ENCODE data around the gene PHKA2.
A peak's percentile ranks its signal among the peaks of the same experiment; 100 is the strongest.

The PHKA2 gene

DNA sequence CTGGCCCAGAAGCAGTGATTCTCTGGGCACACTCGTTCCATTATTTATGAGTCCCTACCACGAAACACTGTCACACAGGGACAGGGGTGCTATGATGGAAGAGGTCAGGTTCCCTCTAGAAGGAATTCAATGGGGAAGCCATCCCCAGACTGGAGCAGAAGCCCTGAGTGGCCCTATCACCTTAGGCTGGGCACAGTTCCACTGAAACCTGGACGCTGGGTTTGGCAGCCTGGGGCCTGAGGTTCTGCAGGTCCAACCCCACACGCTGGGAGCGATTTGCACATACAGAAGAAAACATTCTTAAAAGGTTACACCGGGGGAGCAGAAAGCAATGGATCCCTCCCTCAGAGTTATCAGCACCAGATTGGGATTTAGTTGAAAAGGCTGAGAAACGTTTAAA, 63.3 kb downstream of the PHKA2 start:
- no peak for DNase-seq

DNA sequence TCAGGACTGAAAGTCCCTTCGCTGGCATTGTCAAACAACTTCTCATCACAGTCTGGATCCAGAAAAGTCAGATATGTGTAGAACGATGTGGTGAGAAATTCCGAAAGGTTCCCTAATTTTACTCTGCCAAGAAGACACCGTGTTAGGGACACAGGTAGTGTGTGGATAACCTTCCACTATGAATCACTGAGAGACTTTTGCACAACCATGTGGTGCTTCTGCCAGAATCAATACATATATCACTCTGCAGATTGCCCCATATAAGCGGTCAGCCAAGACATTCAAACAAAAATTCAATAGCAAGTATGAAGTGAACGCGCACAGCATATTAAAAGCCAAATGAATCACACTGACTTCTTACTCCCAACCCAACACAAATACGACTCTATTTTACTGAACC, 63.8 kb downstream of the PHKA2 start:
- DNase-seq, result no peak

DNA sequence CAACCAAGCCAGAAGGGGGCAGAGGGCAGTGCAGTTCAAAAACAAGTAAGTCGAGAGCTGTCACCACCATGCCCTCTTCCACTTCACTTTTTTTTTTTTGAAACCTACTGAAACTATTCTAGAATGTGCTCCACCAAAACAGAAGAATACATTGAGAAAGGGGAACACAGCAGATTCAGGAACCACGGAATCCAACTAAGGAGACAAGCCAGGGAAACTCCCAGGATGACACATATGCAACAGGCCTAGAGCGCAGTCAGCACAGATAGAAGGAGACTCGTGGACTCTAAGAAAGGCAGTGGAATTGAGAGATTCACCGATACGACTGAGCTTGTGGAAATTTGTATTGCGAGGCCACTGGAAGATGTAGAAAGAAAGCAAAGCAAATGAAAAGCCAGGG, 66.1 kb downstream of the PHKA2 start:
- no peak for DNase-seq

DNA sequence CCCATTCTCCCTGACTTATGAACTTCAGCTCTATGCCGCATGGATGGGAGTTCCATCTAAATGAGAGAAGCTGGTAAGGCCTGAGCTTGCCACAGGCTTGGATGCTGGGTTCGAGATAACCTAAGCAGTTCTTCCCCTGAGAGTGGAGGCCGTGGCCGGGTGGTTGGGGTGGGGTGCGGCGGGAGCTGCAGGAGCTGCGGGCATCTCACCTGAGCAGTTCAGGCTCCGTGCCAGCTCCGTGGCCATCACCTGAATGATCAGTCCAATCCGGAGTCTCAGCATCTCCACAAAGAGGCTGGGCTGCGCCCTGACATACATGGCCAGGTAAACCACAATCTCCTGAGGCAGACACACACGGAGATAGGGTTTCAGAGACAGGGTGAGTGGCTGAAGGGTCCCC, 77.6 kb downstream of the PHKA2 start:
- no peak for DNase-seq

DNA sequence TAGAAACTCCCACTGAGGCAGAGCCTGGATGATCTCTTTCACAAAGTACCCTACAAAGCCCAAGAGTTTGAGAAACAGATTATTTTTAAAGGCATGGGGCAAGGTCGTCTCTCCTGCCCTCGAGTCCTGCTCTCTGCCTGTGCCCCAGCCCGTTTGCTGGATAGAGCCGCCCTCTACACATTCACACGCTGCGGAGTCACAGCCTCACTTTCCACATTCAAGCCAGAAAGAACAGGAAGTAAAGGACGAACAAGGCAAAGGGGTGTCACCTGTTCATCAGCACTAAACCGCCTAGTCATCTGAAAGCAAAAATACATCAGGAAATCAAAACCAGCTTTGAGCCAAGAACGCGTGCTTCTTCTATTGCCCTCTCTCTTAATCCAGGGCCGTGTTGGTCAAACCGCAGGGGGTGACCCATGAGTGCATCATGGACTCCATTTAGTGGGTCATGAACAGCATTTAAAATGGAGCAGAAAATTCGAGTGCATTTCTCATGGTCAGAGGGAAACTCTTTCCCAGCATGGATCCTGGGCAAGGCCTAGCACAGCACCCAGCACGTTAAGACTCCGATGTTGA, 83.4 kb downstream of the PHKA2 start:
- DNase-seq, result no peak

DNA sequence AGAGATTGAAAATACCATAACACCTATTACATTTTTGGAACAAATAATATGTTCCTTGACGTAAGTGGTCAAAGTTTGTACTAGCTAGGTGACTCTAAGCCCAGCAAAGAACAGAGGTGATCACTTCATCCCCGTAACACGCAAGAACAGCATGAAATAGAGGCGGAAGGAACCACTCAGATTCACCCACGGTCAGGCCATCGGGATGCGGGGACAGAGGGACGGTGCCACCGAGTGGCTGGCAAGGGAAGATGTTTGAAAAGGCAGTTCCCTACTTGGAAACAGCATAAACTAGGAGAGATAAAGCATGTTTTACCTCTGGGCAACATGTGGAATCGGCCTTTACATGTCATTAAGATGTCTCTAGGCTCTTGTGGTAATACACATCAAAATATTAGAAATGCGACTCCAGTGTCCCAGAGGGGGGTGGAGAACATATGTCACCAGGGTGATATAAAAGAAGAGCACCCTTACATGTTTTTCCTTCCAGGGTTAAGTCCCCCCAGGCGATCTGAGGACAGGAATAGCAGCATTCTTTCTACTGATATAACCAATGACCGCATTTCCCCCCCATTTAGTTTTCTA, 84.0 kb downstream of the PHKA2 start:
- peak; percentile 0 for DNase-seq

DNA sequence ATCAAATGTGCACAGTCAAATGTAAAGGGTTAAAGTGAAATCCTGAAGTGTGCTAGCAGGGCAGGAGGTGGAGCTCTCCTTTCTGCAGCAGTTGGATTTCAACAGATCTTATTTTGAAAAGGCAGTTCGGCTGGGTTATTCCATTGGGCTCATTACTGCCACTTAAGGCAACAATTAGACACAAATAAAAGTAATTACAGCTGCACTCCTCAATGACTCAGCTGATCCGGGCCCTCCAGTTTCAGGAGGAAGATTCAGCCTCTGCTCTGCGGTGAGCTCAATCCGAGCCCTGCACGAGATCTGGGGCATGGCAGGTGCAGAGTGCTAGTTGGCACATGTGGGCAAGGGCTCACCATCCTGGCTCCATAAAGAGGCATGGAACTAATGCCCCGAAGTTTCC, 85.4 kb downstream of the PHKA2 start:
- DNase-seq, result no peak

DNA sequence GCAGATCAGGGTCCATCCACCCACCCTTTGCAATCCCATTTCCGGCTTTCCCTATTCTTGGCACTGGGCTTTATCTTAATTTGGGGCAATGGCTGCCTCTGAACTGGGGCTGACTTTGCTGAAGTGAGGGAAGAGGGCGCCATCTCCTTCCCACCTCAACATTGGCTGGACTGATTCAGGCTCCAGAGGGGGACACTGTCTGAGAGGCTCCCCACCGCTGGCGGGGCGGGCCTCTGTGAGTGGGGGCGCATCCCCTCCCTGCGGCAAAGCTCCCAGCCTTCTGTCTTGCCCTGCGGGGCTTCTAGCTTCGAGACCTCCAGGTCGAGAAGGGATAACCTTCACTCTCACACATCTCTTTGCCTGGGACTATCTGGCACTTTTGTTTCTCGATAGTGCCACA, 85.8 kb downstream of the PHKA2 start:
- DNase-seq, result no peak

DNA sequence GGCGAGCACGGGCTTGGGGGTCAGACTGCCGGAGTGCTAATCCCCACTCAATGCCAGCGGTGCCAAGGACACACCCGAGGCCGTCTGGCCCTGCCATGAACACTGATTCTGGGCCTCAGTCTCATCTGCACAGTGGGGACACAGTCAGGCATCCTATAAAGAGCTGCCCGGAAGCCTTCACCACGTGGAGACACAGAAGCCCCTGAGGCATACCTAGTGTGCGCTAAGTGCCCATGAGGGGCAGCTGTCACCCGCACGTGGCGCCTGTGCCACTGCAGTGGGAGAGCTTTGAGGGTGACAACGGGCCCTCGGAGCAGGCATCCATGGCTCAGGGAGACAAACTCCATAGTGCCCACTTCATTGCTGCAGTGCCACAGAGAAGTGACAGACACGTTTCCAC, 86.3 kb downstream of the PHKA2 start:
- DNase-seq, result no peak

DNA sequence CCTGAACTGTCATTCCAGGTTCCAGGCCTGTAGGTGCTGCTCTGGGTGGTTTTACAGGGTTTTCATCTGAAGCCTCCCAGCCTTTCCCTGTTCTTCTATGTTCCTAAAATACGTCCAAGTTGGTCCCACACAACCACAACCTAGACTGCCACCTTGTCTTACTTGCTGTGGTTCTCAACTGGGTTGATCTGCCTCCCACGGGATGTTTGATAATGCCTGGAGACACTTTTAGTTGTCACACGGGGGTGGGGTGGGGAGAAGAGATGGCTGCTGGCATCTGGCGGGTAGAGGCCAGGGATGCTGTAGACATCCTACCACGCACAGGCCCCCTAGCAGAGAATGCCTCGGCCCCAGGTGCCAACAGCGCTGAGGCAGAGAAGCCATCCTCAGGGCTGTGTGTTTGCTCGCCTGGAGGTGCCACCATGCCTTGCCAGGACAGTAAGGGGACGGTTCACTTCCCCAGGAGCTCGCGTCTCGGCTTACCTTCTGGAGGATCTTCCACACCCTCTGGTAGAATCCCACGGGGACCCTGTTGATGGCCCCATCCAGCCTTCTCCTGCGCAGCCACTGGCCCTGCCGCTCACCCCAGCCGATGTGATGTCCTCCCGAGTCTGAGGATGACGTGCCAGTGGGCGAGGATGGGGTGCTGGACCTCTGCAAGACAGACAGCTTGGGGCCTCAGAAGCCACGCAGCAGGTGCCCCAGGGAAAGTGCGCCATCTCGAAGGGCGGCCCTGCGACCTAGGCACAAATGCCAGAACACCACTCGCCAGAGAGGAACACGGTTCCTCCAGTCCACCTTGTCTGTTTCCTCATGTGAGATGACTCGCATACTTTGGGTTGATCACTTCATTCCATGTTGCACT, 87.0 kb downstream of the PHKA2 start:
- DNase-seq, result no peak

DNA sequence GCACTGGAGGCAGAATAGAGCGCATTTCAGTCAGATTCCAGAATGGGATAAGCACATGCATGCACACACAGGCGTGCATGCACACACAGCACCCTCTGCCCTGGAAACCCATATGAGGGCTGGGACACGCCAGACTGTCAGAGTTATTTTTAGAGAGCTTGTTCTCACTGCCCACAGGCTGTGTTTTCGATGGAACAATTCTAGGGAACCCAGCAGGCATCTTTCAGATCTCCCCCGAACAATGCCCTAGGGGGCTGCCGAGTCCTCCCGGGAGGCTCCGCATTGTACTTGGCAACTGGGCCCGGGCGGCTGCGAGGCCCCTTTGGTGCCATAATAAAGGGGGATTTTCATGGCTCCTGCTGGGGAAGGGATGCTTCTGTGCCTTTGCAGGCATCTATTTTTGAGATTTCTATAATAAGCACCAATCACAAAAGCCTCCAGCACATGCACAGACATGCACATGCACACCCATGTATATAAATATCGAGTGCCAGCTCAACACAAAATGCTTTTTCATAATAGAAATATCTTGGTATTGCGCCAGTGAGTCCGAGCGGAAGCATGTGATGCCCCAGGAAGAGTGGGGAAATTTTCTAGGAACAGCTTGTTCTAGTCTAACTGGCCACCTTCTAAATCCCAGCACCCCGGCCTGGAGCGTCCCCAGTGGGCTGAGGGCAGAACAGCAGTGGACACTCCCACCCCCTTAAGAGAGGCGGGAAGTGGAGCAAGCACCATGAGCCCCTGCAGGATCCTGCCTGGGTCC, 88.5 kb downstream of the PHKA2 start:
- no peak for DNase-seq

DNA sequence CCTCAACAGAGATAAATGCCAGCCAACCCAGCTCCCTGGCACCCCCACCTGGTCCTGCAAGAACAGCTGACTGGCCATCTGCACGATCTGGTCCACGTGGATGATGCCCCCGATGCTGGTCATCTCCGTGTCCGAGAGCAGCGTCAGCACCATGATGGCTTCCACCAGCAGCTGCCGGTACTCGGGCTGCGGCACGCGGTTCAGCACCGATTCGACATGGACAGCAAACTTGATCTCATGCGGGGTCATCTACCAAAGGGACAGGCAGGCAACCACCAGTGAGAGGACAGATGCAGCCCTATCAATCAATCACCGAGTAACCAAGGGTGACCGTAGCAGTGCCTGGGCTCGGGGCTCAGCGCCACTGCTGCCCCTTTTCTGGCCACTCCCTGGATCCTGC, 89.8 kb downstream of the PHKA2 start:
- no peak for DNase-seq

DNA sequence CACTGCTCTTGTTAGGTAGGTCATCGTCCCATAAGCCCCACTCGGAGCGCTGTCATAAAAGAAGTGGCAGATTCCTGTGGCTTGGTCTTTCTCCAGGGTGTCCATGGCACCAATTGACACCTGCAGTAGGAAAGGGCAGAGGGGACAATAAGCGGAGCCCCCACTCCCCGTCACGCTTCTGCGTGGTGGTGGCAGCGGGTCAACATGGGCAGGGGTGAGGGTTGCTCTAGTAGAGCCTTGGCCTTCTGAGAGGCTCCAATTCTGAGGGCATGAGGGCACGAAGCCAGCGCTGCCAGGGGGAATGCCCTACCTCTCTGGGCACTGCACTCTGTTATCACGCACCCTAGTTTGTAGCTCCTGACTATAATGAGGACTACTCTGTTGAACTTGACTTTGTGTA, 90.4 kb downstream of the PHKA2 start:
- DNase-seq, result no peak

DNA sequence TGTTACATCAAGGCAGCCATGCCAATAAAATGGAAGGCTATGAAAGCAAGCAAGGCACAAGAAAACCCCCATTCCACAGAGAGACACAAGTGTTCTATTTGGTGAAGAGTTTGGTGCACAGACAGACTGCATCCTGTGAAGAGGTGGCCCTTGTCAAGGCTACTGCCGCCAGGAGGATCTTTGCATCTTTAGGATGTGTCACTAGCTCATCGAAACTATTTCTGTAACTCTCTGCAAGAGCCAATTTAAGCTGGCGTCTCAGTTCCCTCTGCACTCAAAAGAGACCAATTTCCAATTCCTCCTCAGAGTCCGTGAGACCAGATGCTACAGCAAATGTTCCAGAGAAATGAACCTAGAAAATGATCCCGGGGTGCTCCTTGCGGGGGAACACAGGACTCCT, 91.0 kb downstream of the PHKA2 start:
- no peak for DNase-seq

DNA sequence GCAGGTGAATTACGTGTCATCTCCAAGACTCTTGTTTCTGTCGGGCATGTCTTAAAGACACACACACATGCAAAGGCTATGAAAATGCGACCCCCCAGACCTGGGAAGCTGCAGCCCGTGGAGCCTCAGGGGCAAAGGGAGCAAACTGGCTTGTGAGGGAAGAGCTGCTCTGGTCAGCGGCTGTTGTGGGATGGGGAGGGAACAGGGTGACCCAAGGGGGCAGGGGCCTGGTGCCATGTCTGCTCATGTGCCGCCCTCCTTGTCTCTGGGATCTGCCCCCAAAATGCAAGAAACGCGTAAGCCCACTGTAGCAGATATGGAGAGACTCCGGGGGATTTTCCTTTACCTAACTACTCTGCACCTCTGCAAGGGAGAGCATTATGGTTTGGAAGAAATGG, 92.4 kb downstream of the PHKA2 start:
- DNase-seq, result no peak

DNA sequence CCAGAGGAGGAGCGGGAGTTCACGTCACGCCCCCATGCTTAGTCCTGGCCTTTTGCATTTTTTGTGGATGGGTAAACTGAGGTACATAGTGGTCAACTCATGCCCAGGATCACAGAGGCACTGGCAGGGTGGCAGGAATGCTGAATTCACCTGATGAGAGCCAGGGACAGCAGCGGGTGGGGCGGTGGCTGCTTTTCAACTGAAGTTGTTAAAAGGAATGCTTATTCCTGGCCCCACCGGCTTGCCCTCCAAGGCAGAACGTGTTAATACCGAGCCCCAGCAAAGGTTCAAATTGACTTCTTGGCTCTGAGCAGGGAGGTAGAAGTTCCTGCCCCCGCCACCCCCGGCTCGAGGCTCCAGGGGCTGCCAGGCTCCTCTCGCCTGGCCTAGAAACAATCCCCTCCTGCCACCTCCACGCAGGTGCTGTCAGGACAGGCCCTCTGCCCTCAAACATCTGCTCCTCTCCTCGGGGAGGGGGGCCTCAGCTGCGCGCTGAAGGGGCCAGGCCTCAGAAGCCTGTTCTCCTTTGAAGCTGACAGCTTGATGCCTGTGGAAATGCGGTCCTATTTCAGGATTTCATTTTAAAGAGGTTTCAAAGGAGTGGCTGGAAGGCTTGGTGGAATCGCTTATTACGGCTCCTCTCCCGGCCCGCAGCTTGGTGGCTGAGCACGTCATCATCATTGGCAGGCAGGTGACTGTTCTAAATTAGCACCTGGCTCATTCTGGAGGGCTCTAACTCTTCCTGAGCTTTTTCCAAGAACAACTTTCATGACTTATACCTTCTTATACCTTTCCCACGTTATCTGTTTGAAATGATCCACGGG, 93.0 kb downstream of the PHKA2 start:
- DNase-seq, result no peak

DNA sequence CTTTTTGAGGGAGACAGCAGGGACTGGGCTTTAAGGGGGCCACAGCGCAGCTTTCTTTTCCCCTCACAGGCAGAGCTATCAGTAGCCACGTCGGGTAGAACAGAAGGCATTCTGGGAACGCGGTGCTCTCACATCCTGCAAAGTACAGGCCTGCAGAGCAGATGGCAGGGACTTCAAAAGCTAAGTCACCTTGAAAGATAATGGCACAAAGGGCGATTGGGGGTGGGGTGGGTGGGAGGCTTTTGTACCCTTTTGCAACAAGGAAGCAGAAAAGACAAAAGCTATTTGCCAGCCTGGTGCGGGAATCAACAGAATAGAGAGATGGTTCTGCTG, 93.9 kb downstream of the PHKA2 start:
- no peak for DNase-seq

DNA sequence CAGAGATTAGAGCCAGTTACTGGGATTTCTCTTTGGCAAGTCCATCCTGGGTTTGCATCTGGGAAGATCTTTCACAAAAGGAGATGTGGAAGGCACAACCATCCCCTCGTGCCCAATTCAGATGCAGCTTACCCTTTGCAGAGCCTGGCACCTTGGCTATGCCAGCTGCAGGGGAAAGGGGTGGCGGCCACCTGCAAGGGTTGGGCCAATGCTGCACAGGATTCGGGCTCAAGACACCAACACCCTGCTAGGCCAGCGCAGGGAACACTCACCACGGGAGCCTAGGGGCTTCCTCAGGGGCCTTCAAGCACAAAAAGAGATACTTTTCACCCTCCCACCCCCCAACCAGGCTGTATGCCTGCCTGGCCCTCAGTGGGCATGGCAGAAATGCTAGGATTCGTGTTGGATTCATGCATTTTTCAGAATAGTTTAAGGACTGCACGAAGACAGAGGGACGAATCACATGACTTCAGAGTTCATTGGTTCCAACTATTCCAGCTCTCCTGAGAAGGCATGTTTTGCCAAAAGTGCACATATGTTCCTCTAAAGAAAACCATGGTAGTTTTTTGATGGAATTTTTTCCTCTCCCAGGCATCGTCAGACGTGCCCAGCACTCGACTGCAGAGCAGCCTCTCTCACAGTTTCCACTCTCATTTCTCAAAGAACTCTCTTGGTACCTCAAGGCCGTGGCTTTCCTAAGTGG, 94.4 kb downstream of the PHKA2 start:
- DNase-seq, result no peak

DNA sequence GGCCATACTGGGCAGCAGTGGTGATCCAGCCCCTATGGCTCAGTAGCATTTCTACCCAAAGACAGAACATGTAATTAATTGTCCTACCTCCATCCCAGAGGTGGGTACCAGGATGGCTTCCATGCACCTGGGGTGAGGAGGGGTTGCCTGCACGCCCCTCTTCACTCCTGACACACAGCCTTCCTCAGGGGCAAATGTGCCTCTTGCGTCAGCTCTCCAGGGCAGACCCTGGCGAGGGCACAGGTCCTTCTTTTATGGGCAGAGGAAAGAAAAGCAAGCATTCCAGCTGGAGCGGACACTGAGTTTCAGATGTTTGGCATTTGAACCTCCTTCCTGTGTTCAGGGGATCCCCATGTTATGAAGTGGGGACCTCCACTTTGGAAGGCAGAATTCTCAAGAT, 95.6 kb downstream of the PHKA2 start:
- DNase-seq, result no peak

DNA sequence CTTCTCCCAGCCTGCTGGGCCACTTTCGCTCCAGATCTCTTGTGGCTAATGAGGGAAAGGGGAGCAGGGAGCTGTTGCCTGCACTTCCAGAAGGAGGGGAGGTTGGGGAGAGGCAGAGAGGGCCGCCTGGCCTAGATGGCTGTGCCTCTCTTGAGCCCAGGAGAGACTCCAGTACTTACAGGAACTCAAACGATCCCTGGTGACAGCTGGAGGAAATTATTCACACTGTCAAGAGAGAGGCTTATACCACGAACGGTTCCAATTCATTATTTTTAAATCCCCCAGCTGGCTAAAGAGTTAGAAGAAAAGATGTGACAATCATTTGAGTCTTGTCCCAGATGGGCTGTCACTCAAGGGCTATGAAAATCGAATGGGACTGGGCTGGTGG, 96.1 kb downstream of the PHKA2 start:
- peak in 1 of 2 experiments; percentile 2 for DNase-seq

DNA sequence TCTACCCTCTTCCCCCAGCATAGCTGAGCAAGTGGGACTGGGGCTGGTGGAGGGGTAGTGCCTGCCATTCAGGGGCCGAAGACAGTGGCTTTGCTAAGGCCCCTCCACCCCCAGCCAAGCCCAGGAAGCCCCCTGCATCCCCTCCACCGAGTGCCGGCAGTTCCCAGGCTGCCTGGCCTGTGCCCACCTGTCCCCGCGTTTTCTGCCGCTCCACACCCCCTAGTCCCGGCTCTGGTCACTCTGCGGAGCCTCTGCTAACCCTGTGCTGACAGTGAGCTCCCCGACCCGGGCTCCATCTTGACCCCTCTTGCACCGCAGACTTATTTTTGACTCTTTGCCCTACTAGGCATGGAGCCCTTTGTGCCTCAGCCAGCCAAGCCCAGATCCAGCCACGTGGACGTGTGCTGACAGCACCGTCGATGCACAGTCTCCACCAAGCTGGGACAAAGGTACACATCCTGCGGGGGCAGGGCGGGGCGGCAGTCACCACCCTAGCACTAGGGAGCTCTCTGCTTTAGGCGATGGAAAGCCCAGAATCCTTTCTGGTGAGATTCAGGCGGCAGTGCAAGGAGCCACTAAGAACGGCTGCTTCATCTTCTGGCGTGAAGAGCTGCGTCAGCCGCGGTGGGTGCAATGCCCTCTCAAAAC, 96.6 kb downstream of the PHKA2 start:
- no peak for DNase-seq
